Measurements from ENCODE around the gene PTPRK. TPM values are rescaled to one million over a fixed set of nuclear protein-coding genes. Genes with fewer than 3 reads are reported as not detected.

PTPRK gene
- total and polyA plus RNA-seq, 2 of the 13 experiments (the other 11 are each of a cell fraction or from before 2014, with no cell fraction given), result 43.6 to 98.3 TPM

DNA sequence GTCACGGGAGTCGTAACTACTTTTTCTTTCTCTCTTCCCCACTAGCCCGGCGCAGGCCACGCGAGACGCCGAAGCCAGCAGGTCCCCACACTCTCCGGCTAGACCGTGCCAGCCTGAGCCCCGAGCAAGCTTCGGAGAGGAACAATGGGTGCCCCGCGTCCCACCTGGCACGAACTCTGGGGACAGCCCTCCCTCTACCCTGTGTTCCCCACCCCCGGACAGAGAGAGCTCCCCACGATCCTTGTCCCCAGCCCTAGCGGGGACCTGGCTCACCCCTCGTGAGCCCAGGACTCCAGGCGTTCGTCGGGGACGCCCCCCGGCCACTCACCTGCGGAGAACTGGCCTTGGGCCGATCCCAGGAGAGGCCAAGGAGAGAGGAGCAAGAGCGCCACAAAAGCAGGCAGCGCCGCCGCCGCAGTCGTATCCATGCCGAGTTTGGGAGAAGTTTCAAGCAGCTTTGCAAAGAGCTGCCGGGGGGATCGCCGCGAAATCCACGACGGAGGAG lies 416 bp downstream of the PTPRK start (continued):
- peak; percentile 78; the same call in 1 of the 2 replicates for TF ChIP-seq ZNF782 (CRISPR knock-in tag; IDR thresholded peaks at IDR 0.05; ENCODE audit: borderline replicate concordance)
- TF ChIP-seq ZNF501 (CRISPR knock-in tag; IDR thresholded peaks at IDR 0.05), result 0 out of 2 replicates have a peak, but pooled peaks have one; percentile 21
- TF ChIP-seq, protein P1, sequence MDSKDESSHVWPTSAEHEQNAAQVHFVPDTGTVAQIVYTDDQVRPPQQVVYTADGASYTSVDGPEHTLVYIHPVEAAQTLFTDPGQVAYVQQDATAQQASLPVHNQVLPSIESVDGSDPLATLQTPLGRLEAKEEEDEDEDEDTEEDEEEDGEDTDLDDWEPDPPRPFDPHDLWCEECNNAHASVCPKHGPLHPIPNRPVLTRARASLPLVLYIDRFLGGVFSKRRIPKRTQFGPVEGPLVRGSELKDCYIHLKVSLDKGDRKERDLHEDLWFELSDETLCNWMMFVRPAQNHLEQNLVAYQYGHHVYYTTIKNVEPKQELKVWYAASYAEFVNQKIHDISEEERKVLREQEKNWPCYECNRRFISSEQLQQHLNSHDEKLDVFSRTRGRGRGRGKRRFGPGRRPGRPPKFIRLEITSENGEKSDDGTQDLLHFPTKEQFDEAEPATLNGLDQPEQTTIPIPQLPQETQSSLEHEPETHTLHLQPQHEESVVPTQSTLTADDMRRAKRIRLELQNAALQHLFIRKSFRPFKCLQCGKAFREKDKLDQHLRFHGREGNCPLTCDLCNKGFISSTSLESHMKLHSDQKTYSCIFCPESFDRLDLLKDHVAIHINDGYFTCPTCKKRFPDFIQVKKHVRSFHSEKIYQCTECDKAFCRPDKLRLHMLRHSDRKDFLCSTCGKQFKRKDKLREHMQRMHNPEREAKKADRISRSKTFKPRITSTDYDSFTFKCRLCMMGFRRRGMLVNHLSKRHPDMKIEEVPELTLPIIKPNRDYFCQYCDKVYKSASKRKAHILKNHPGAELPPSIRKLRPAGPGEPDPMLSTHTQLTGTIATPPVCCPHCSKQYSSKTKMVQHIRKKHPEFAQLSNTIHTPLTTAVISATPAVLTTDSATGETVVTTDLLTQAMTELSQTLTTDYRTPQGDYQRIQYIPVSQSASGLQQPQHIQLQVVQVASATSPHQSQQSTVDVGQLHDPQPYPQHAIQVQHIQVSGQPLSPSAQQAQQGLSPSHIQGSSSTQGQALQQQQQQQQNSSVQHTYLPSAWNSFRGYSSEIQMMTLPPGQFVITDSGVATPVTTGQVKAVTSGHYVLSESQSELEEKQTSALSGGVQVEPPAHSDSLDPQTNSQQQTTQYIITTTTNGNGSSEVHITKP (CRISPR knock-in tag; IDR thresholded peaks at IDR 0.05; ENCODE audit: low read depth), result no peak
- TF ChIP-seq, protein P2, sequence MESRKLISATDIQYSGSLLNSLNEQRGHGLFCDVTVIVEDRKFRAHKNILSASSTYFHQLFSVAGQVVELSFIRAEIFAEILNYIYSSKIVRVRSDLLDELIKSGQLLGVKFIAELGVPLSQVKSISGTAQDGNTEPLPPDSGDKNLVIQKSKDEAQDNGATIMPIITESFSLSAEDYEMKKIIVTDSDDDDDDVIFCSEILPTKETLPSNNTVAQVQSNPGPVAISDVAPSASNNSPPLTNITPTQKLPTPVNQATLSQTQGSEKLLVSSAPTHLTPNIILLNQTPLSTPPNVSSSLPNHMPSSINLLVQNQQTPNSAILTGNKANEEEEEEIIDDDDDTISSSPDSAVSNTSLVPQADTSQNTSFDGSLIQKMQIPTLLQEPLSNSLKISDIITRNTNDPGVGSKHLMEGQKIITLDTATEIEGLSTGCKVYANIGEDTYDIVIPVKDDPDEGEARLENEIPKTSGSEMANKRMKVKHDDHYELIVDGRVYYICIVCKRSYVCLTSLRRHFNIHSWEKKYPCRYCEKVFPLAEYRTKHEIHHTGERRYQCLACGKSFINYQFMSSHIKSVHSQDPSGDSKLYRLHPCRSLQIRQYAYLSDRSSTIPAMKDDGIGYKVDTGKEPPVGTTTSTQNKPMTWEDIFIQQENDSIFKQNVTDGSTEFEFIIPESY (CRISPR knock-in tag; IDR thresholded peaks at IDR 0.05), result no peak
- TF ChIP-seq CREBL2 (CRISPR knock-in tag; IDR thresholded peaks at IDR 0.05; ENCODE audit: borderline replicate concordance), result 0 out of 2 replicates have a peak, but pooled peaks have one; percentile 53
- no peak for TF ChIP-seq ZFAT (CRISPR knock-in tag; conservative IDR thresholded peaks at IDR 0.05)
- TF ChIP-seq NFIC (IDR thresholded peaks at IDR 0.05; ENCODE audit: low read length), result no peak
- TF ChIP-seq ZNF710 (CRISPR knock-in tag; IDR thresholded peaks at IDR 0.05; ENCODE audit: borderline replicate concordance), result no peak
- no peak for TF ChIP-seq ZNF496 (CRISPR knock-in tag; IDR thresholded peaks at IDR 0.05; ENCODE audit: insufficient replicate concordance)
- TF ChIP-seq, protein P3, sequence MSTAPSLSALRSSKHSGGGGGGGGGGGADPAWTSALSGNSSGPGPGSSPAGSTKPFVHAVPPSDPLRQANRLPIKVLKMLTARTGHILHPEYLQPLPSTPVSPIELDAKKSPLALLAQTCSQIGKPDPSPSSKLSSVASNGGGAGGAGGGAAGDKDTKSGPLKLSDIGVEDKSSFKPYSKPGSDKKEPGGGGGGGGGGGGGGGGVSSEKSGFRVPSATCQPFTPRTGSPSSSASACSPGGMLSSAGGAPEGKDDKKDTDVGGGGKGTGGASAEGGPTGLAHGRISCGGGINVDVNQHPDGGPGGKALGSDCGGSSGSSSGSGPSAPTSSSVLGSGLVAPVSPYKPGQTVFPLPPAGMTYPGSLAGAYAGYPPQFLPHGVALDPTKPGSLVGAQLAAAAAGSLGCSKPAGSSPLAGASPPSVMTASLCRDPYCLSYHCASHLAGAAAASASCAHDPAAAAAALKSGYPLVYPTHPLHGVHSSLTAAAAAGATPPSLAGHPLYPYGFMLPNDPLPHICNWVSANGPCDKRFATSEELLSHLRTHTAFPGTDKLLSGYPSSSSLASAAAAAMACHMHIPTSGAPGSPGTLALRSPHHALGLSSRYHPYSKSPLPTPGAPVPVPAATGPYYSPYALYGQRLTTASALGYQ (CRISPR knock-in tag; IDR thresholded peaks at IDR 0.05), result no peak
- TF ChIP-seq ZNF550 (CRISPR knock-in tag; IDR thresholded peaks at IDR 0.05; ENCODE audit: borderline replicate concordance), result no peak
- no peak for TF ChIP-seq ZNF430 (CRISPR knock-in tag; IDR thresholded peaks at IDR 0.05)
- TF ChIP-seq, protein P4, sequence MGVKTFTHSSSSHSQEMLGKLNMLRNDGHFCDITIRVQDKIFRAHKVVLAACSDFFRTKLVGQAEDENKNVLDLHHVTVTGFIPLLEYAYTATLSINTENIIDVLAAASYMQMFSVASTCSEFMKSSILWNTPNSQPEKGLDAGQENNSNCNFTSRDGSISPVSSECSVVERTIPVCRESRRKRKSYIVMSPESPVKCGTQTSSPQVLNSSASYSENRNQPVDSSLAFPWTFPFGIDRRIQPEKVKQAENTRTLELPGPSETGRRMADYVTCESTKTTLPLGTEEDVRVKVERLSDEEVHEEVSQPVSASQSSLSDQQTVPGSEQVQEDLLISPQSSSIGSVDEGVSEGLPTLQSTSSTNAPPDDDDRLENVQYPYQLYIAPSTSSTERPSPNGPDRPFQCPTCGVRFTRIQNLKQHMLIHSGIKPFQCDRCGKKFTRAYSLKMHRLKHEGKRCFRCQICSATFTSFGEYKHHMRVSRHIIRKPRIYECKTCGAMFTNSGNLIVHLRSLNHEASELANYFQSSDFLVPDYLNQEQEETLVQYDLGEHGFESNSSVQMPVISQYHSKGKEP (CRISPR knock-in tag; IDR thresholded peaks at IDR 0.05), result no peak
- no peak for TF ChIP-seq NFIB (CRISPR knock-in tag; IDR thresholded peaks at IDR 0.05; ENCODE audit: borderline replicate concordance)
- no peak for TF ChIP-seq MIXL1 (CRISPR knock-in tag; IDR thresholded peaks at IDR 0.05)
- no peak for TF ChIP-seq MAFG (CRISPR knock-in tag; IDR thresholded peaks at IDR 0.05)
- TF ChIP-seq CCDC6 (CRISPR knock-in tag; IDR thresholded peaks at IDR 0.05), result peak; percentile 80; the same call in 1 of the 2 replicates
- TF ChIP-seq MTA1 (CRISPR knock-in tag; IDR thresholded peaks at IDR 0.05; ENCODE audit: borderline replicate concordance), result no peak

All from HepG2 (cell line).